ENCODE measurements around the gene MTA2. TPM values are rescaled to one million over a fixed set of nuclear protein-coding genes. Genes with fewer than 3 reads are reported as not detected.
A peak's percentile ranks its signal among the peaks of the same experiment; 100 is the strongest.
"Not testable (repeated sequence)": the region's sequence is repeated elsewhere in the genome, so short reads cannot be mapped to it uniquely, and the experiment has no call there.

Gene MTA2
- polyA plus RNA-seq, 4 donors = 40.5 to 64.7 (median 43.0) TPM

DNA sequence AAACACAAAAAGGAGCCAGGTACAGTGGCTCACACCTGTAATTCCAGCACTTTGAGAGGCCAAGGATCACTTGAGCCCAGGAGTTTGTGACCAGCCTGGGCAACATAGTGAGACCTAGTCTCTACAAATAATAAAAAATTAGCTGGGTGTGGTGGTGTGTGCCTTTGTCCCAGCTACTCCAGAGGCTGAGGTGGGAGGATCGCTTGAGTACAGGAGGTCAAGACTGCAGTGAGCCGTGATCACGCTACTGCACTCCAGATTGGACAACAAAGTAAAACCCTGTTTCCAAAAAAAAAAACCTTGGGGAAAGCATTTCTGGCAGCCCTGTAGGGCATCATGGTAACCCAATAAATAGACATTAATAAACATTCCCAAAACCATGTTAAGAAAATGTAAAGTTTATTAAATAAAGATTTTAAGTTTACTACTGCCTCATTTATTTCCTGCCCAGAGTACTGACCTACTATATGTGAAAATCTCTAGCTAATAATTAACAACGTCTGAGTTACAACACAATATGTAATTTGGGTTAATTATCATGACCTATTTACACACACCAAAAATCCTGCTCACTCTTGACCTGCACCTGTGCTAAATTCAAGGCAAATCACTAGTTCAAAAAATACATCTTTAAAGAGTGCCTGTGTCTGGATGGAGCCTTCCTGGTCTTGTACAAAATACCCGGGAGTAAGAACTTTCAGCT, 36.4 kb downstream of the MTA2 start:
- no peak for FAIRE-seq
- peak in 1 of 2 donors; percentile 71 for DNase-seq
- Histone ChIP-seq H3K27me3 (ENCODE audit: control insufficient read depth in 3 of 3, insufficient read depth in 3 of 3, low read length in 3 of 3) (no peaks in the 10 kb centered on the region), H3K4me3 (ENCODE audit: low read depth in 1 of 3, low read length in 3 of 3) (no peak overlapping the region), H3K36me3 (ENCODE audit: control insufficient read depth in 3 of 3, insufficient read depth in 2 of 3, low read depth in 1 of 3, low read length in 3 of 3) (peaks cover 8 to 76% (median 13%) of the 10 kb centered on the region in 3 donors), H3K4me1 (ENCODE audit: control insufficient read depth in 3 of 3, insufficient read depth in 2 of 3, low read depth in 1 of 3, low read length in 2 of 3) (peaks cover 0 to 19% (median 0%) of the 10 kb centered on the region in 3 donors), H3K27ac (ENCODE audit: low read depth in 1 of 3, low read length in 2 of 3) (peak overlapping the region in 2 of 3 donors; percentile 14 to 59), H3K9me3 (ENCODE audit: control insufficient read depth in 2 of 2, insufficient read depth in 1 of 2, low read depth in 1 of 2, low read length in 1 of 2) (no peaks in the 10 kb centered on the region)
- 23 to 58% (median 44%) methylated on average over 5 of the region's 5 CpGs for WGBS, 3 donors

DNA sequence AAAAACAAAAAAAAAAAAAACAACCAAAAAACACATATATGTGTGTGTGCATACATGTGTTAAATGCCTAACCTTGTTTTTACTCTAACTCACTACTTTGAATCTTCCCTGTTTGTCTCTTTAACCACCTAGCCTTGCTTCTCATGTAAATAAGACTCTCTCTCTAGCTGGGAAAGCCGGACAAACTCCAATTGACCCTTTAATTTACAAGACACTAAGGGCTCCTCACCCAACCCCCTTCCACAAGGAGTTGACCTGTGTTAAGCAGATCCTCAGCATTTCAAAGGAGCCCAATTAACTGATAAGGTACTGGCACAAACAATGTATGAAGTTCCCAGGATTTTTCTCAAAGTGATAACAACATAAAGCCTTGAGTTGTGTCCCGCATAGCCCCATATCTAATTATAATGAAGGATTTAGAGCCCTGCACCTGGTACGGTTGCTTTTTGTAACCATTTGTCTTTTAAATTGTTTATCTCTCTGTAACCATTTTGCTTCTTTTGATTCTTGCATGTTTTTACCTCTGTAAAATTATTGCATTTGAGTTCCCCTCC, 39.9 kb downstream of the MTA2 start:
- FAIRE-seq = not testable (repeated sequence)
- peaks cover 0 to 36% (median 8%) of the 10 kb centered on the region in 3 donors for H3K4me1 ChIP-seq (ENCODE audit: control insufficient read depth in 3 of 3, insufficient read depth in 2 of 3, low read depth in 1 of 3, low read length in 2 of 3)

DNA sequence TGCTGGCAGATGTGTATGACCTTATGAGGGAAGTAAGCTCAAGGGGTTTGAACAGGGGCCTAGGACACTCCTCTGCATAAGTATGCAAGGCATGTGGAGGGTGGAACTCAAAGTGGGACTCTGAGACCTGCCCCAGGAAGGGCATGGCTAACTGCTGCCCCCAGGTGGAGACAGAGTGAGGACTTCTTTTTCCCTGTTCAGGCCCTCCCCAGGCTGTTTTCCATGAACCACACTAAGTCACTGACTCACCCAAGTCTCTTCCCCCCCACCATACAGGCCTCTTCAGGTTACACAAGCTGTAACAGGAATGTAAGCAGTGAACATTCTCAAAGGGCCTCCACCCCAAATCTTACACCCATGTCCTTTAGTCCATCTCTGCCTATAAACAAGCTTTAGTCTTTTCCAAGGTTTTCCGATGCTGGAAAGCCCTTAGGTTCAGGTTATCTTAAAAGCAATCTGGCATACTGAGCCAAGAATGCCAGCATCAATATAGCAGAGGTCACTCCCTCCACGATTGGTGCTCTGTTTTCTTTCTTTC, 41.0 kb downstream of the MTA2 start:
- H3K36me3 ChIP-seq (ENCODE audit: control insufficient read depth in 3 of 3, insufficient read depth in 2 of 3, low read depth in 1 of 3, low read length in 3 of 3) = peaks cover 5 to 74% (median 5%) of the 10 kb centered on the region in 3 donors
- 10 to 40% (median 34%) methylated on average over 2 of the region's 2 CpGs for WGBS, 3 donors
- peak overlapping the region; percentile 25 to 79 (median 46) for H3K27ac ChIP-seq (ENCODE audit: low read depth in 1 of 3, low read length in 2 of 3)
- no peaks in the 10 kb centered on the region for H3K9me3 ChIP-seq (ENCODE audit: control insufficient read depth in 2 of 2, insufficient read depth in 1 of 2, low read depth in 1 of 2, low read length in 1 of 2)
- H3K4me1 ChIP-seq (ENCODE audit: control insufficient read depth in 3 of 3, insufficient read depth in 2 of 3, low read depth in 1 of 3, low read length in 2 of 3) = peaks cover 0 to 45% (median 17%) of the 10 kb centered on the region in 3 donors
- DNase-seq (peak; percentile 93 to 95), FAIRE-seq (no peak)
- no peak overlapping the region for H3K4me3 ChIP-seq (ENCODE audit: low read depth in 1 of 3, low read length in 3 of 3)
- H3K27me3 ChIP-seq (ENCODE audit: control insufficient read depth in 3 of 3, insufficient read depth in 3 of 3, low read length in 3 of 3) = no peaks in the 10 kb centered on the region

More for the DNA sequence above, 39.9 kb downstream of the MTA2 start:
- WGBS, 3 donors = 29 to 62% (median 45%) methylated on average over 3 of the region's 3 CpGs
- not testable (repeated sequence) for H3K9me3 ChIP-seq (ENCODE audit: control insufficient read depth in 2 of 2, insufficient read depth in 1 of 2, low read depth in 1 of 2, low read length in 1 of 2); H3K27me3 ChIP-seq (ENCODE audit: control insufficient read depth in 3 of 3, insufficient read depth in 3 of 3, low read length in 3 of 3); H3K4me3 ChIP-seq (ENCODE audit: low read depth in 1 of 3, low read length in 3 of 3)
- peak in 1 of 2 donors; percentile 30 for DNase-seq
- Histone ChIP-seq H3K27ac (ENCODE audit: low read depth in 1 of 3, low read length in 2 of 3) (peak overlapping the region in 1 of 3 donors; percentile 12), H3K36me3 (ENCODE audit: control insufficient read depth in 3 of 3, insufficient read depth in 2 of 3, low read depth in 1 of 3, low read length in 3 of 3) (peaks cover 8 to 79% (median 13%) of the 10 kb centered on the region in 3 donors)

DNA sequence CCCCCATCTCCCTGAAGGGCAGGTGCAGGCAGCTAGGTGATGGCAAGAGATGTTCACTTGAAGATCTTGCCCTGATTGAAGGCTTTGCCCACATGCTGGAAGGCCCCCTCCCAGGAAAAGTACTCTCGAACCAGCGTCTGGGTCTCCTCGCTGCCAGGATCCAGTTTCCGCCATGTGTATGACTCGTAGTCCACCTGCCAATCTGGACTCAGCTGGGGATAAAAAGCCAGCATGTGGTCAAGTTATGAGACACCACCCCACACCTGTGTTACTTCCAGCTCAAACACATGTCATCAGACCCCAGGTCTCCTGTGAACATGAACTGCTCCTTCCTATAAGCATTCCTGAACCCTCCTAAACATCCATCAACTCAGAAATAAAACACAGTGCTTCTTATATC, 42.0 kb downstream of the MTA2 start:
- not testable (repeated sequence) for FAIRE-seq; H3K4me3 ChIP-seq (ENCODE audit: low read depth in 1 of 3, low read length in 3 of 3); H3K27me3 ChIP-seq (ENCODE audit: control insufficient read depth in 3 of 3, insufficient read depth in 3 of 3, low read length in 3 of 3); DNase-seq; H3K9me3 ChIP-seq (ENCODE audit: control insufficient read depth in 2 of 2, insufficient read depth in 1 of 2, low read depth in 1 of 2, low read length in 1 of 2)
- peak overlapping the region; percentile 36 to 79 (median 38) for H3K27ac ChIP-seq (ENCODE audit: low read depth in 1 of 3, low read length in 2 of 3)
- peaks cover 3 to 50% (median 20%) of the 10 kb centered on the region in 3 donors for H3K4me1 ChIP-seq (ENCODE audit: control insufficient read depth in 3 of 3, insufficient read depth in 2 of 3, low read depth in 1 of 3, low read length in 2 of 3)
- 81 to 87% (median 84%) methylated on average over 5 of the region's 5 CpGs for WGBS, 3 donors
- H3K36me3 ChIP-seq (ENCODE audit: control insufficient read depth in 3 of 3, insufficient read depth in 2 of 3, low read depth in 1 of 3, low read length in 3 of 3) = peaks cover 4 to 68% (median 5%) of the 10 kb centered on the region in 3 donors

DNA sequence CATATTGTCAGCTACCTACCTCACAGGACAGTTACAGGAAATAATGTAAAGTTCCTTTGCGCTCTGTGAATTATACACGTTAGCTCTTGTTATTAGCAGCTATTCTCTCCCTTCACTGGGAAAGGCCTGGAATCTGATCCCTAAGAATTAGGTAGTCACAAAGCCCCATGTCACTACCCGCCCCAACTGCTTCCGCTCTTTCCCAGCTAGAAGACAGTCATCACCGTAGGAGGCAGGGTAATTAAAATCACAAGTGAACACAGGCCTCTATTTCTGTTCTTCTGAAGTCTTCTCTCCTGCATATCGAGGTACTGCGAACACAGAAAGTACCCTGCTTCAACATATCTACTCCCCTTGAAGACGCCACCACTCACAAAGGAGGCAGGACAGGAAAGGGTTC, 42.5 kb downstream of the MTA2 start:
- H3K4me3 ChIP-seq (ENCODE audit: low read depth in 1 of 3, low read length in 3 of 3) = no peak overlapping the region
- no peaks in the 10 kb centered on the region for H3K27me3 ChIP-seq (ENCODE audit: control insufficient read depth in 3 of 3, insufficient read depth in 3 of 3, low read length in 3 of 3)
- H3K4me1 ChIP-seq (ENCODE audit: control insufficient read depth in 3 of 3, insufficient read depth in 2 of 3, low read depth in 1 of 3, low read length in 2 of 3) = peaks cover 7 to 54% (median 24%) of the 10 kb centered on the region in 3 donors
- H3K9me3 ChIP-seq (ENCODE audit: control insufficient read depth in 2 of 2, insufficient read depth in 1 of 2, low read depth in 1 of 2, low read length in 1 of 2) = no peaks in the 10 kb centered on the region
- FAIRE-seq (no peak), DNase-seq (no peak)
- 80 to 84% (median 81%) methylated on average over 8 of the region's 8 CpGs for WGBS, 3 donors
- peaks cover 4 to 65% (median 5%) of the 10 kb centered on the region in 3 donors for H3K36me3 ChIP-seq (ENCODE audit: control insufficient read depth in 3 of 3, insufficient read depth in 2 of 3, low read depth in 1 of 3, low read length in 3 of 3)
- H3K27ac ChIP-seq (ENCODE audit: low read depth in 1 of 3, low read length in 2 of 3) = peak overlapping the region in 2 of 3 donors; percentile 8 to 36

DNA sequence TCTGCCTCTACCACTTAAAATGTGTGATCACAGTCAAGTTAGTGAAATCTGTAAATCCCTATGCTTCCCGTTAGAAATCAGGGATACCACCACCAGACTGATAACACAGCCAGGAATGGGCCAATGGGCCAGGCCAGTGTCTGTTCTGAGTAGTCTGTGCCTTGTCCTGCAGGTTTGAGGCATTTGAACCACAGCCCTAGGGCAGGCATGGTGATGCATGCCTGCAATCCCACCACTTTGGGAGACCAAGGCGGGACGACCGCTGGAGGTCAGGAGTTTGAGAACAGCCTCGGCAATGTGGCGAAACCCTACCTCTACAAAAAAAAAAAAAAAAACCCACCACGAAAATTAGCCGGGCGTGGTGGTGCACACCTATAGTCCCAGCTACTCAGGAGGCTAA, 43.0 kb downstream of the MTA2 start:
- Histone ChIP-seq H3K9me3 (ENCODE audit: control insufficient read depth in 2 of 2, insufficient read depth in 1 of 2, low read depth in 1 of 2, low read length in 1 of 2) (no peaks in the 10 kb centered on the region), H3K4me1 (ENCODE audit: control insufficient read depth in 3 of 3, insufficient read depth in 2 of 3, low read depth in 1 of 3, low read length in 2 of 3) (peaks cover 8 to 59% (median 28%) of the 10 kb centered on the region in 3 donors), H3K4me3 (ENCODE audit: low read depth in 1 of 3, low read length in 3 of 3) (no peak overlapping the region), H3K27ac (ENCODE audit: low read depth in 1 of 3, low read length in 2 of 3) (peak overlapping the region in 1 of 3 donors; percentile 60), H3K27me3 (ENCODE audit: control insufficient read depth in 3 of 3, insufficient read depth in 3 of 3, low read length in 3 of 3) (no peaks in the 10 kb centered on the region), H3K36me3 (ENCODE audit: control insufficient read depth in 3 of 3, insufficient read depth in 2 of 3, low read depth in 1 of 3, low read length in 3 of 3) (peaks cover 4 to 60% (median 5%) of the 10 kb centered on the region in 3 donors)
- FAIRE-seq (no peak), DNase-seq (no peak)
- 81 to 92% (median 83%) methylated on average over 9 of the region's 9 CpGs for WGBS, 3 donors

DNA sequence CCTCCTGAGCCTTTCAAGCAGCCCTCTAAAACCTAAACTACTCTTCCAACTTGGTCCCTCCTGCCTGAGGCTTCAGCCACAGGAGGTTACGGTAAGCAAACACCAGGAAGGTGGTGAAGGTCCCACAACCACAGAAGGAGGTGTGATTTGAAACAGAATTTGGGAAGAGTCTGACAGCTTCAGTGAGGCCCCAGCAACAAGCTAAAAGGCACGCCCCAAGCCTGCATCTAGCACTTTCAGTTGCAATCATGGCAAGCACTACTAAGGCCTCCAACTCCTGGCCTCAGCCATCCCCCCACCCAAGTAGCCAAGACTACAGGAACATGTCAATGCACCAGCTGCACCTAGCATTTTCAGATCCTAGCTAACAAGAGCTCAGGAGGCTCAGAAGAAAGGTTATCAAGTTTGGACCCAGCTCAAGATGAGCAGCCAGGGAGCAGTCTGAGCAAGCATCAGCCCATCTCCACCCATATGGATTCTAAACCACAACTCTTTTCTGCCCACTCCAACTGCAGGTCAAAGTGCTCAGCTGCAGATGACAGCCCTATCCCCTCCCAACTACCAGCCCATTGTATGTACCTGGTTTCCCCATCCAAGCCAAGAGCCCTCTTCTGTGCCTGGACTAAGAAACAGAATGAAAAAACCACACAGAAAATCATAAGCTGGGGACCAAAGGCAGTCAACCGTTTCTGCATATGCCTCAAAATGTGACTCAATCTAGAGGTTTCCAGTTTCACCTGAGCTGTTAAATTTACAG, 44.6 kb downstream of the MTA2 start:
- FAIRE-seq (no peak), DNase-seq (peak; percentile 51 to 52)
- WGBS, 3 donors = 24 to 39% (median 38%) methylated on average over 3 of the region's 3 CpGs
- Histone ChIP-seq H3K9me3 (ENCODE audit: control insufficient read depth in 2 of 2, insufficient read depth in 1 of 2, low read depth in 1 of 2, low read length in 1 of 2) (no peaks in the 10 kb centered on the region), H3K27ac (ENCODE audit: low read depth in 1 of 3, low read length in 2 of 3) (peak overlapping the region; percentile 81 to 95 (median 83)), H3K4me1 (ENCODE audit: control insufficient read depth in 3 of 3, insufficient read depth in 2 of 3, low read depth in 1 of 3, low read length in 2 of 3) (peaks cover 10 to 71% (median 38%) of the 10 kb centered on the region in 3 donors), H3K4me3 (ENCODE audit: low read depth in 1 of 3, low read length in 3 of 3) (no peak overlapping the region), H3K27me3 (ENCODE audit: control insufficient read depth in 3 of 3, insufficient read depth in 3 of 3, low read length in 3 of 3) (no peaks in the 10 kb centered on the region), H3K36me3 (ENCODE audit: control insufficient read depth in 3 of 3, insufficient read depth in 2 of 3, low read depth in 1 of 3, low read length in 3 of 3) (peaks cover 4 to 46% (median 5%) of the 10 kb centered on the region in 3 donors)

All from small intestine (tissue), 7 donors.